Loucy (cell line): ENCODE data around the gene SLC22A3.

Experiments used
- EZH2phosphoT487 ChIP-seq: fragments of 200-600 bp; IDR thresholded peaks from 2 replicates; pipeline ENCODE4 v1.6.1; 2018; ENCODE audit warnings: antibody characterized with exemption, mild to moderate bottlenecking, moderate library complexity, borderline replicate concordance
- TF ChIP-seq, protein P1 (sequence below): fragments of 200-600 bp; sonication (generic); conservative IDR thresholded peaks from 2 replicates; pipeline ENCODE4 v1.5.1; 2014; ENCODE audit warnings: mild to moderate bottlenecking, antibody characterized with exemption, low read length

DNA sequence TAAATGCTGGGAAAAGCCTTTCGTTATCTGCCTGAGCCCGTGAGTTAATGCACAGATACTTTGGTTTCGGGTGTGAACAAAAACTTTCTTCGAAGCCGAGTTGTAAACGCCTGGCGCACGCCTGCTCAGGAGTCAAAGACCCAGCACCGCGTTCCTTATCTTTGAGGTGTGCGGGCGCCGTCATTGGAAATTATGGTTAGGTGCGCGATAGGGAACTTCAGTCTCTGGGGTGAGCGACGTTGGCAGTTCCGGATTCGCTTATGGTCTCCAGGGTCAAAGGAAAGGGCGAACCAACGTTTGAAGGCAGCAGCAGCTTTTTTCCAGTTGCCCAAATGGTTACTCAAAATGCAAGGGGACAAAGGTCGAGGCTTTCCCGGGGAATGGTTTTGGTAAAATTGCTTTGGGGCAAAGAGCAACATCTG, 853 bp downstream of the SLC22A3 start:
- TF ChIP-seq, protein P1, sequence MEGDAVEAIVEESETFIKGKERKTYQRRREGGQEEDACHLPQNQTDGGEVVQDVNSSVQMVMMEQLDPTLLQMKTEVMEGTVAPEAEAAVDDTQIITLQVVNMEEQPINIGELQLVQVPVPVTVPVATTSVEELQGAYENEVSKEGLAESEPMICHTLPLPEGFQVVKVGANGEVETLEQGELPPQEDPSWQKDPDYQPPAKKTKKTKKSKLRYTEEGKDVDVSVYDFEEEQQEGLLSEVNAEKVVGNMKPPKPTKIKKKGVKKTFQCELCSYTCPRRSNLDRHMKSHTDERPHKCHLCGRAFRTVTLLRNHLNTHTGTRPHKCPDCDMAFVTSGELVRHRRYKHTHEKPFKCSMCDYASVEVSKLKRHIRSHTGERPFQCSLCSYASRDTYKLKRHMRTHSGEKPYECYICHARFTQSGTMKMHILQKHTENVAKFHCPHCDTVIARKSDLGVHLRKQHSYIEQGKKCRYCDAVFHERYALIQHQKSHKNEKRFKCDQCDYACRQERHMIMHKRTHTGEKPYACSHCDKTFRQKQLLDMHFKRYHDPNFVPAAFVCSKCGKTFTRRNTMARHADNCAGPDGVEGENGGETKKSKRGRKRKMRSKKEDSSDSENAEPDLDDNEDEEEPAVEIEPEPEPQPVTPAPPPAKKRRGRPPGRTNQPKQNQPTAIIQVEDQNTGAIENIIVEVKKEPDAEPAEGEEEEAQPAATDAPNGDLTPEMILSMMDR, result no peak
- no peak for TF ChIP-seq EZH2phosphoT487
